IMR-90 (cell line): Measurements from ENCODE around the gene ARF1. TPM values are rescaled to one million over a fixed set of nuclear protein-coding genes. Genes with fewer than 3 reads are reported as not detected.

Experiments used
- ATAC-seq: fragments of 200-7000 bp; cut with Tn5 transposase; 2 replicates; pipeline ENCODE4 v1.9.1; 2020; ENCODE audit warnings: low read depth, mild to moderate bottlenecking, moderate library complexity
- BruUV-seq: library from RNA; stranded (reverse); fragments of 400-500 nt; replicated peaks from 2 replicates; lab custom pipeline; 2021; lab: Mats Ljungman, UMichigan
- CTCF ChIA-PET: fragments of 300-600 bp; formaldehyde crosslinking; extraction: SDS; loops from one replicate; lab custom pipeline; 2021; ENCODE audit warnings: antibody characterized with exemption; lab: Yijun Ruan, JAX
- POLR2A ChIA-PET: fragments of 300-600 bp; sonication (Branson Sonifier 250); formaldehyde crosslinking; loops from one replicate; lab custom pipeline; 2022; ENCODE audit warnings: antibody characterized with exemption; ENCODE audit not compliant: unreplicated experiment; lab: Charles Lee
- DNase-seq: peaks from one replicate; pipeline ENCODE4 v3.0.0; 2013
- H2AFZ ChIP-seq: replicated peaks from 2 replicates; pipeline ENCODE3; 2013; ENCODE audit warnings: low read length, mild to moderate bottlenecking; ENCODE audit not compliant: poor library complexity
- H2AK5ac ChIP-seq: 2 replicates; pipeline ENCODE4 v1.6.1; 2013; ENCODE audit warnings: low read depth, low read length, inconsistent platforms
- H2AK9ac ChIP-seq: replicated peaks from 2 replicates; pipeline ENCODE3; 2013; ENCODE audit warnings: mild to moderate bottlenecking, low read depth, low read length, moderate library complexity; ENCODE audit not compliant: poor library complexity
- H2BK120ac ChIP-seq: 2 replicates; pipeline ENCODE4 v1.6.1; 2013; ENCODE audit warnings: low read depth, low read length, inconsistent platforms
- H2BK15ac ChIP-seq: 3 replicates; pipeline ENCODE4 v1.6.1; 2013; ENCODE audit warnings: low read depth, low read length, inconsistent platforms
- H2BK20ac ChIP-seq: 2 replicates; pipeline ENCODE4 v1.6.1; 2013; ENCODE audit warnings: low read depth, mild to moderate bottlenecking, inconsistent platforms, low read length, moderate library complexity
- H2BK5ac ChIP-seq: 2 replicates; pipeline ENCODE4 v1.6.1; 2013; ENCODE audit warnings: mild to moderate bottlenecking, low read depth, low read length, inconsistent platforms; ENCODE audit not compliant: poor library complexity, severe bottlenecking
- H3K14ac ChIP-seq: replicated peaks from 2 replicates; pipeline ENCODE4 v1.6.1; 2013; ENCODE audit warnings: low read depth, low read length, inconsistent platforms
- H3K18ac ChIP-seq: 2 replicates; pipeline ENCODE4 v1.6.1; 2013; ENCODE audit warnings: low read depth, low read length, control low read depth
- H3K23ac ChIP-seq: 2 replicates; pipeline ENCODE4 v1.6.1; 2013; ENCODE audit warnings: low read depth, low read length, inconsistent platforms
- H3K27ac ChIP-seq: 2 replicates; pipeline ENCODE4 v1.5.1; 2013; ENCODE audit warnings: mild to moderate bottlenecking, control low read depth, low read length; ENCODE audit not compliant: insufficient read depth
- H3K27me3 ChIP-seq: 2 replicates; pipeline ENCODE4 v1.6.1; 2013; ENCODE audit warnings: low read length; ENCODE audit not compliant: control insufficient read depth, insufficient read depth
- H3K36me3 ChIP-seq: 2 replicates; pipeline ENCODE4 v1.6.1; 2013; ENCODE audit warnings: low read length, mixed read lengths; ENCODE audit not compliant: control insufficient read depth, insufficient read depth
- H3K4ac ChIP-seq: 2 replicates; pipeline ENCODE4 v1.6.1; 2013; ENCODE audit warnings: low read depth, low read length, inconsistent platforms
- H3K4me1 ChIP-seq: 2 replicates; pipeline ENCODE4 v1.6.1; 2013; ENCODE audit warnings: low read length, mixed read lengths; ENCODE audit not compliant: control insufficient read depth, insufficient read depth
- H3K4me2 ChIP-seq: 2 replicates; pipeline ENCODE4 v1.6.1; 2013; ENCODE audit warnings: low read depth, mild to moderate bottlenecking, control low read depth, low read length, moderate library complexity
- H3K4me3 ChIP-seq: 2 replicates; pipeline ENCODE4 v1.5.1; 2013; ENCODE audit warnings: low read depth, mild to moderate bottlenecking, control low read depth, low read length, moderate library complexity; ENCODE audit not compliant: insufficient read depth
- H3K56ac ChIP-seq: 2 replicates; pipeline ENCODE4 v1.6.1; 2013; ENCODE audit warnings: low read length, inconsistent platforms; ENCODE audit not compliant: insufficient read depth; ENCODE audit errors: extremely low read depth
- H3K79me1 ChIP-seq, 2 experiments: 2 replicates each; pipeline ENCODE4 v1.6.1; 2013; ENCODE audit warnings: low read length in 2 of 2, inconsistent platforms in 1 of 2, low read depth in 1 of 2
- H3K9ac ChIP-seq: 2 replicates; pipeline ENCODE4 v1.6.1; 2013; ENCODE audit warnings: low read depth, low read length, control low read depth
- H3K9me1 ChIP-seq: 2 replicates; pipeline ENCODE4 v1.6.1; 2013; ENCODE audit warnings: low read length, inconsistent platforms; ENCODE audit not compliant: insufficient read depth
- H3K9me3 ChIP-seq: 2 replicates; pipeline ENCODE4 v1.6.1; 2013; ENCODE audit warnings: low read length; ENCODE audit not compliant: control insufficient read depth, insufficient read depth
- H4K20me1 ChIP-seq: 2 replicates; pipeline ENCODE4 v1.6.1; 2013; ENCODE audit warnings: low read length, inconsistent platforms; ENCODE audit not compliant: insufficient read depth
- H4K5ac ChIP-seq: 2 replicates; pipeline ENCODE4 v1.6.1; 2013; ENCODE audit warnings: mild to moderate bottlenecking, low read depth, low read length, control low read depth
- H4K8ac ChIP-seq, 2 experiments: 2 replicates each; pipeline ENCODE4 v1.6.1; 2013; ENCODE audit warnings: low read depth in 2 of 2, low read length in 2 of 2, control low read depth in 1 of 2, inconsistent platforms in 1 of 2
- H4K91ac ChIP-seq: 2 replicates; pipeline ENCODE4 v1.6.1; 2013; ENCODE audit warnings: low read depth, low read length, inconsistent platforms; ENCODE audit not compliant: insufficient read depth
- CEBPB ChIP-seq: IDR thresholded peaks from 2 replicates; pipeline ENCODE4 v1.6.1; 2012; ENCODE audit warnings: low read depth, low read length, improper control_type of control experiment
- CHD1 ChIP-seq: IDR thresholded peaks from 2 replicates; pipeline ENCODE4 v1.6.1; 2012; ENCODE audit warnings: low read depth, low read length, improper control_type of control experiment
- FOS ChIP-seq: fragments of 150-350 bp; IDR thresholded peaks from 2 replicates; pipeline ENCODE4 v1.6.1; 2016; ENCODE audit warnings: low read depth, low read length
- MAFK ChIP-seq: IDR thresholded peaks from 2 replicates; pipeline ENCODE4 v1.6.1; 2012; ENCODE audit warnings: low read depth, low read length, improper control_type of control experiment
- MAZ ChIP-seq: IDR thresholded peaks from 2 replicates; pipeline ENCODE4 v1.6.1; 2012; ENCODE audit warnings: low read depth, mild to moderate bottlenecking, low read length, improper control_type of control experiment, moderate library complexity, borderline replicate concordance
- MXI1 ChIP-seq: IDR thresholded peaks from 2 replicates; pipeline ENCODE4 v1.6.1; 2012; ENCODE audit warnings: low read depth, mild to moderate bottlenecking, low read length, moderate library complexity, borderline replicate concordance
- NFE2L2 ChIP-seq: fragments of 150-350 bp; IDR thresholded peaks from 2 replicates; pipeline ENCODE4 v1.6.1; 2016; ENCODE audit warnings: low read depth, mild to moderate bottlenecking, low read length
- POLR2A ChIP-seq: IDR thresholded peaks from 2 replicates; pipeline ENCODE4 v1.6.1; 2012; ENCODE audit warnings: mild to moderate bottlenecking, low read depth, low read length
- RAD21 ChIP-seq: IDR thresholded peaks from 2 replicates; pipeline ENCODE4 v1.6.1; 2012; ENCODE audit warnings: low read length, improper control_type of control experiment
- RCOR1 ChIP-seq: IDR thresholded peaks from 2 replicates; pipeline ENCODE4 v1.6.1; 2012; ENCODE audit warnings: mild to moderate bottlenecking, low read length, improper control_type of control experiment; ENCODE audit not compliant: insufficient replicate concordance
- RFX5 ChIP-seq: IDR thresholded peaks from 2 replicates; pipeline ENCODE4 v1.8.0; 2012; ENCODE audit warnings: low read depth, mild to moderate bottlenecking, low read length, moderate library complexity
- WGBS, 2 experiments: methylation state at CpG; one replicate each; pipeline versions ENCODE4 v1.1.5 to v1.1.7; 2013; ENCODE audit warnings: missing lambda C conversion rate in 2 of 2; ENCODE audit not compliant: insufficient read length in 1 of 2; ENCODE audit errors: extremely low coverage in 2 of 2; 5-methylcytosine and 5-hydroxymethylcytosine counted together
- dilution Hi-C: fragments of 300-500 bp; cut with HindIII; formaldehyde crosslinking; loops from one replicate; pipeline ENCODE4 v1.14.3; 2018; ENCODE audit warnings: low sequenced_read_pairs; ENCODE audit not compliant: unreplicated experiment
- in situ Hi-C: fragments of 300-500 bp; cut with MboI; formaldehyde crosslinking; loops from 3 replicates; pipeline ENCODE4 v1.14.3; 2019; ENCODE audit warnings: low sequenced_read_pairs, inconsistent platforms, mixed read lengths
- intact Hi-C: fragments of 100-400 bp; cut with micrococcal nuclease; formaldehyde crosslinking; loops from 2 replicates; pipeline ENCODE4 v1.10.0; 2022
- polyA plus RNA-seq, 3 experiments: library from polyadenylated mRNA; depleted of rRNA; stranded (reverse); fragments of >200 nt; gene quantifications; 2 replicates each; pipeline ENCODE4 v1.2.3, GENCODE V29; 2012; ENCODE audit warnings: low replicate concordance in 1 of 3
- total RNA-seq: library from RNA; depleted of rRNA; stranded (reverse); fragments of >200 nt; gene quantifications from 2 replicates; pipeline ENCODE4 v1.2.3, GENCODE V29; 2012
- TF ChIP-seq, protein P1 (sequence below): fragments of 150-350 bp; IDR thresholded peaks from 2 replicates; pipeline ENCODE4 v1.6.1; 2016; ENCODE audit warnings: low read depth, mild to moderate bottlenecking, low read length, moderate library complexity, borderline replicate concordance
- TF ChIP-seq, protein P2 (sequence below): conservative IDR thresholded peaks from 2 replicates; pipeline ENCODE4 v1.5.1; 2012; ENCODE audit warnings: mild to moderate bottlenecking, low read depth, low read length, improper control_type of control experiment

Gene ARF1
- total and polyA plus RNA-seq, 2 of the 4 experiments (the other 2 are of a cell fraction): 330 to 1,100 TPM

DNA sequence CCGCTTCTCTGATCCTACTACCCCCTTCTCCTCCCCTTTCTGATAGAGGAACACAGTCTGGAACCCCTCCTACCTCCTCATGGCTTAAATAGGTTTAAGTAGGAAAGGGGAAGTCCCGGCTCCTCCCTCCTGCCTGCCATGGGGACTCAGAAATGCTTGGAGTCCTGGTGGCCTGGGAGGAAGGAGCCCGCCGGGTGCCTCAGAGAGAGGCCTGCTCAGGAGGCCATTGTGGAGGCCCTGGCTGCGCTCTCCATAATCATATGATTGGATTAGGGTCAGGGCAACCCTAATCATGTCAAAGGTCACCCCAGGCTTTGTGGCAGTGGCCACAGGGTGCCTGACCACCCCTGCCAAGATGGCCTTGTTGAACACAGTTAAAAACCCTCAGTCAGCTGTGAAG, 46.7 kb upstream of the ARF1 start (continued):
- TF ChIP-seq, protein P1, sequence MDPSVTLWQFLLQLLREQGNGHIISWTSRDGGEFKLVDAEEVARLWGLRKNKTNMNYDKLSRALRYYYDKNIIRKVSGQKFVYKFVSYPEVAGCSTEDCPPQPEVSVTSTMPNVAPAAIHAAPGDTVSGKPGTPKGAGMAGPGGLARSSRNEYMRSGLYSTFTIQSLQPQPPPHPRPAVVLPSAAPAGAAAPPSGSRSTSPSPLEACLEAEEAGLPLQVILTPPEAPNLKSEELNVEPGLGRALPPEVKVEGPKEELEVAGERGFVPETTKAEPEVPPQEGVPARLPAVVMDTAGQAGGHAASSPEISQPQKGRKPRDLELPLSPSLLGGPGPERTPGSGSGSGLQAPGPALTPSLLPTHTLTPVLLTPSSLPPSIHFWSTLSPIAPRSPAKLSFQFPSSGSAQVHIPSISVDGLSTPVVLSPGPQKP: no peak
- TF ChIP-seq POLR2A: no peak
- no peak for TF ChIP-seq MAZ

DNA sequence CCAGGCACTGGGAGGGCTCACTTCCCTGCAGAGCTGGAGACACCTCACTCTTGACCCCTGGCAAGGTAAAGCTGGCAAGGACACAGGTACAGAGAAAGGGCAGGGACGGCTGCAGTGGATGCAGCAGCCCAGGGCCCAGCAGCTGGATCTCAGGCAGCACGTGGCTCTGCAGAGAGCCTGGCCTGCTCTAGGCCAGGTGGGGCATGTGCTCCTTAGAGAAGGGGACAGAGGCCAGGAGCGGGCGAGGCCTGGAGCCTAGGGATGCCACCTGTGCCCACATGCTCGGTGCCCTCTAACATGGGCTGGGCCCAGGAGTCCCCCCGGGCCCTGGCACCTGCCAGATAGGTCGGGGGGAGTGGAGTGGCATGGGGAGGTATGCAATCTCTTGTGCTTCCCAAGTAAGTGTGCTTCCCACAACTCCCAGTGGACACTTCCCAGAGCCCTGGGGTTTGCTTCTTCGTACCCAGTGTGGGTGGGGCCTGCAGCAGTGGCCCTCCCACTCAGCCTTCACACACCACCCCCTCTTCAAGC, 45.7 kb upstream of the ARF1 start:
- Histone ChIP-seq H4K20me1 (no peaks in the 10 kb centered on the region), H2BK15ac (no peak overlapping the region), H3K27ac (no peak overlapping the region), H3K4ac (no peak overlapping the region), H3K18ac (no peak overlapping the region), H3K14ac (no peak overlapping the region), H3K4me2 (no peak overlapping the region), H3K9me1 (no peaks in the 10 kb centered on the region), H2BK20ac (no peak overlapping the region), H3K36me3 (no peaks in the 10 kb centered on the region), H3K56ac (no peak overlapping the region), H3K9me3 (no peaks in the 10 kb centered on the region), H3K4me1 (no peaks in the 10 kb centered on the region), H4K5ac (no peak overlapping the region), H2BK5ac (no peak overlapping the region), H2AFZ (no peak overlapping the region), H3K4me3 (no peak overlapping the region), H3K9ac (no peak overlapping the region), H3K79me1 (no peaks in the 10 kb centered on the region), H2AK5ac (no peak overlapping the region), H4K91ac (no peak overlapping the region), H2BK120ac (no peak overlapping the region), H2AK9ac (no peak overlapping the region), H3K23ac (no peak overlapping the region), H3K27me3 (peaks cover 42% of the 10 kb centered on the region), H4K8ac (no peak overlapping the region)
- TF ChIP-seq FOS (no peak), CHD1 (no peak), RAD21 (no peak), MXI1 (no peak), MAZ (no peak), POLR2A (no peak), RFX5 (no peak), RCOR1 (no peak), MAFK (no peak), NFE2L2 (no peak), CEBPB (no peak)
- TF ChIP-seq, protein P2, sequence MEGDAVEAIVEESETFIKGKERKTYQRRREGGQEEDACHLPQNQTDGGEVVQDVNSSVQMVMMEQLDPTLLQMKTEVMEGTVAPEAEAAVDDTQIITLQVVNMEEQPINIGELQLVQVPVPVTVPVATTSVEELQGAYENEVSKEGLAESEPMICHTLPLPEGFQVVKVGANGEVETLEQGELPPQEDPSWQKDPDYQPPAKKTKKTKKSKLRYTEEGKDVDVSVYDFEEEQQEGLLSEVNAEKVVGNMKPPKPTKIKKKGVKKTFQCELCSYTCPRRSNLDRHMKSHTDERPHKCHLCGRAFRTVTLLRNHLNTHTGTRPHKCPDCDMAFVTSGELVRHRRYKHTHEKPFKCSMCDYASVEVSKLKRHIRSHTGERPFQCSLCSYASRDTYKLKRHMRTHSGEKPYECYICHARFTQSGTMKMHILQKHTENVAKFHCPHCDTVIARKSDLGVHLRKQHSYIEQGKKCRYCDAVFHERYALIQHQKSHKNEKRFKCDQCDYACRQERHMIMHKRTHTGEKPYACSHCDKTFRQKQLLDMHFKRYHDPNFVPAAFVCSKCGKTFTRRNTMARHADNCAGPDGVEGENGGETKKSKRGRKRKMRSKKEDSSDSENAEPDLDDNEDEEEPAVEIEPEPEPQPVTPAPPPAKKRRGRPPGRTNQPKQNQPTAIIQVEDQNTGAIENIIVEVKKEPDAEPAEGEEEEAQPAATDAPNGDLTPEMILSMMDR: no peak
- TF ChIP-seq, protein P1: no peak
- ChIA-PET POLR2A (no interaction called here), CTCF (no interaction called here)
- dilution Hi-C loops: no loop called here
- WGBS, 2 experiments: 100% methylated on average over 1 of the region's 8 CpGs; no CpG with 5 or more reads in 1 of the 2 experiments
- in situ Hi-C loops: no loop called here
- BruUV-seq: no TSS peak
- DNase-seq (no peak), ATAC-seq (no peak)
- intact Hi-C loops: no loop called here
